ENCODE data around the gene TP53I13. TPM values are rescaled to one million over a fixed set of nuclear protein-coding genes. Genes with fewer than 3 reads are reported as not detected.
A peak's percentile ranks its signal among the peaks of the same experiment; 100 is the strongest.

The TP53I13 gene
- total and polyA plus RNA-seq, 2 of the 13 experiments (the other 11 are each of a cell fraction or from before 2014, with no cell fraction given) = 16.9 to 25.7 TPM

- TF ChIP-seq ZNF253 (CRISPR knock-in tag; IDR thresholded peaks at IDR 0.05; ENCODE audit: borderline replicate concordance) (0 out of 2 replicates have a peak, but pooled peaks have one; percentile 60), ZFP36L1 (CRISPR knock-in tag; IDR thresholded peaks at IDR 0.05) (no peak), ZNF781 (CRISPR knock-in tag; IDR thresholded peaks at IDR 0.05; ENCODE audit: borderline replicate concordance, not compliant biosample characterization) (peak; percentile 7), RAD51 (IDR thresholded peaks at IDR 0.05; ENCODE audit: borderline replicate concordance) (no peak), KLF6 (CRISPR knock-in tag; IDR thresholded peaks at IDR 0.05) (peak; percentile 63; the same call in 1 of the 2 replicates), HCFC1 (IDR thresholded peaks at IDR 0.05; ENCODE audit: low read depth, low read length) (no peak), MEIS1 (CRISPR knock-in tag; IDR thresholded peaks at IDR 0.05; ENCODE audit: borderline replicate concordance) (no peak), ZNF775 (CRISPR knock-in tag; IDR thresholded peaks at IDR 0.05; ENCODE audit: borderline replicate concordance) (no peak), HNRNPH1 (optimal IDR thresholded peaks at IDR 0.05; ENCODE audit: low read depth, low read length) (no peak), MAF1 (CRISPR knock-in tag; IDR thresholded peaks at IDR 0.05; ENCODE audit: borderline replicate concordance) (0 out of 2 replicates have a peak, but pooled peaks have one; percentile 53), ZNF333 (CRISPR knock-in tag; IDR thresholded peaks at IDR 0.05; ENCODE audit: borderline replicate concordance) (no peak), SIN3B (IDR thresholded peaks at IDR 0.05; ENCODE audit: low read length) (no peak; the same call in 1 of the 2 replicates), ZNF367 (CRISPR knock-in tag; IDR thresholded peaks at IDR 0.05; ENCODE audit: borderline replicate concordance) (no peak), POLR2G (IDR thresholded peaks at IDR 0.05; ENCODE audit: low read depth, low read length) (no peak; the same call in 1 of the 2 replicates), ZNF780A (CRISPR knock-in tag; IDR thresholded peaks at IDR 0.05) (no peak), CHD2 (IDR thresholded peaks at IDR 0.05; ENCODE audit: low read depth, low read length) (no peak), ZZZ3 (CRISPR knock-in tag; IDR thresholded peaks at IDR 0.05; ENCODE audit: borderline replicate concordance) (no peak), ZBTB33 (CRISPR knock-in tag; IDR thresholded peaks at IDR 0.05) (no peak), ZNF383 (CRISPR knock-in tag; IDR thresholded peaks at IDR 0.05; ENCODE audit: borderline replicate concordance) (no peak), BHLHE40 (IDR thresholded peaks at IDR 0.05; ENCODE audit: low read length) (peak; percentile 39; the same call in 1 of the 2 replicates), FOXJ3 (CRISPR knock-in tag; IDR thresholded peaks at IDR 0.05; ENCODE audit: borderline replicate concordance) (0 out of 2 replicates have a peak, but pooled peaks have one; percentile 31), U2AF2 (IDR thresholded peaks at IDR 0.05; ENCODE audit: low read depth, low read length) (no peak), ZNF552 (CRISPR knock-in tag; IDR thresholded peaks at IDR 0.05; ENCODE audit: borderline replicate concordance) (no peak), FOSL1 (CRISPR knock-in tag; IDR thresholded peaks at IDR 0.05; ENCODE audit: borderline replicate concordance) (no peak), ZNF24 (IDR thresholded peaks at IDR 0.05) (no peak)
- TF ChIP-seq, protein P1, sequence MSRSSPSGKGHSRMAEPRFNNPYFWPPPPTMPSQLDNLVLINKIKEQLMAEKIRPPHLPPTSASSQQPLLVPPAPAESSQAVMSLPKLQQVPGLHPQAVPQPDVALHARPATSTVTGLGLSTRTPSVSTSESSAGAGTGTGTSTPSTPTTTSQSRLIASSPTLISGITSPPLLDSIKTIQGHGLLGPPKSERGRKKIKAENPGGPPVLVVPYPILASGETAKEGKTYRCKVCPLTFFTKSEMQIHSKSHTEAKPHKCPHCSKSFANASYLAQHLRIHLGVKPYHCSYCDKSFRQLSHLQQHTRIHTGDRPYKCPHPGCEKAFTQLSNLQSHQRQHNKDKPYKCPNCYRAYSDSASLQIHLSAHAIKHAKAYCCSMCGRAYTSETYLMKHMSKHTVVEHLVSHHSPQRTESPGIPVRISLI (CRISPR knock-in tag; IDR thresholded peaks at IDR 0.05; ENCODE audit: borderline replicate concordance) = no peak
- TF ChIP-seq, protein P2, sequence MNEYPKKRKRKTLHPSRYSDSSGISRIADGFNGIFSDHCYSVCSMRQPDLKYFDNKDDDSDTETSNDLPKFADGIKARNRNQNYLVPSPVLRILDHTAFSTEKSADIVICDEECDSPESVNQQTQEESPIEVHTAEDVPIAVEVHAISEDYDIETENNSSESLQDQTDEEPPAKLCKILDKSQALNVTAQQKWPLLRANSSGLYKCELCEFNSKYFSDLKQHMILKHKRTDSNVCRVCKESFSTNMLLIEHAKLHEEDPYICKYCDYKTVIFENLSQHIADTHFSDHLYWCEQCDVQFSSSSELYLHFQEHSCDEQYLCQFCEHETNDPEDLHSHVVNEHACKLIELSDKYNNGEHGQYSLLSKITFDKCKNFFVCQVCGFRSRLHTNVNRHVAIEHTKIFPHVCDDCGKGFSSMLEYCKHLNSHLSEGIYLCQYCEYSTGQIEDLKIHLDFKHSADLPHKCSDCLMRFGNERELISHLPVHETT (CRISPR knock-in tag; conservative IDR thresholded peaks at IDR 0.05) = no peak; the same call in 1 of the 2 replicates
Measured at GRCh38 chr17:29591146-29591736, 22.7 kb downstream of the TP53I13 start (continued).

Data from HepG2 (cell line).